ENCODE measurements around the gene EAPP.
"Not testable (repeated sequence)": the region's sequence is repeated elsewhere in the genome, so short reads cannot be mapped to it uniquely, and the experiment has no call there.

DNA sequence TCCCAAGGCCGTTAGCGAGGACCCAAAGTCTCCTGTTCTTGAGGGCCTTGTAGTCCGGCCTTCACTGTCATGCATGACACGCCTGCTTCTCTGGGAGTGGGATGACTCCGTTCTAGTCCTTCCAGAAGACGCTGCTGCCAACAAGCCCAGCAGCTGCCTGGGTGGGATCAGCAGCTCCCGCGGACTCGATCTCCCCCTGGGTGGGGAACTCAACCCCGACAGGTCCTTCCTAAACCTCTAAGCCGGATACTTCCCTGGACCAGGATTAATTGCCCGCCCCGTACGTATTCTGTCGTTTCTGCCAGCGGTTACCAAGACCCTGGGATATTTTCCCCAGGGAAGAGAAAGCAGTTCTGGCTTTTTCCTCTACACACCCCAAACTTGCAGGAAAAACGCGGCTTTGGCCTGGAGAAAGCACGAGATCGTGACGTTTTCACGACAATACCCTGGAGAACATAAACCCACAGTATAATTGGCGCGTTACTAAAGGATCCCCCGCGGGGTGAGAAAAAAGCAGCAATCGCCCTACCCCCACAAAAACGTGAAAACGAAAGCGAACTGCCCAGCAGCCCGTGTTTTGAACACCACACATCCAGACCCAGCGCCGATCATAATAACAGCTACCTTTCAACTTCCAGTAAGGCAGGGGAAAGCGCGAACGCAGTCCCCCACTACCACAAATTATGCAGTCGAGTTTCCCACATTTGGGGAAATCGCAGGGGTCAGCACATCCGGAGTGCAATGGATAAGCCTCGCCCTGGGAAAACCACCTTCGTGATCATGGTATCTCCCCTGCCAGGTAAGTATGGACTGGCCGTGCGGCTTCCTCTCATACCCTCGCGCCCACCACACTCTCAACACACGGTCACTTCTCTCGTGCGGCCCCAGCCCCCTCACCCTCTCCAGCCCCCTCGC lies 16.3 kb upstream of the EAPP start:
- not testable (repeated sequence) for TF ChIP-seq ZNF274 (IDR thresholded peaks at IDR 0.05; ENCODE audit: low read depth, low read length); YY1 (IDR thresholded peaks at IDR 0.05; ENCODE audit: insufficient read depth, insufficient read length)
